Measurements from ENCODE around the gene ARL3.
"Not testable (repeated sequence)": the region's sequence is repeated elsewhere in the genome, so short reads cannot be mapped to it uniquely, and the experiment has no call there.

Gene ARL3

DNA sequence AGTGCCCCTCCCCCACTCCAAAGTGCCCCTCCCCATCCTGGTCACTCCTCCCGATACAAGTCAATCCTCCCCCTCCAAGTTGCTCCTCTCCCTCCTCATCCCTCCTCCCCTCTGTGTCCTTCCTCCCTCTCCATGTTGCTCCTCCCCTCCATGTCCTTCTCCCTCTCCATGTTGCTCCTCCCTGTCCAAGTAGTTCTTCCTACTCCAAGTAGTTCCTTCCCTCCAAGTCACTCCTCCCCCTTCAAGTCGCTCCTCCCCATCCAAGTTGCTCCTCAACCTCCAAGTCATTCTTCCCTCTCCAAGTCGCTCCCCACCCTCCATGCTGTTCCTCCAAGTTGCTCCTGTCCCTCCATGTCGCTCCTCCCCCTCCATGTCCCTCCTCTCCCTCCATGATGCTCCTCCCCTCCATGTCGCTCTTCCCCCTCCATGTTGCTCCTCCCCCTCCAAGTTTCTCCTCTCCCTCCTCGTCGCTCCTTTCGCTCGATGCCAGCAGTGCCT is 20.9 kb upstream of the ARL3 start:
- no peak for DNase-seq (ENCODE audit: low read depth in 3 of 3)

GRCh38 chr10:102732661-102733060 is 18.5 kb upstream of the ARL3 start:
- DNase-seq (ENCODE audit: low read depth in 3 of 3), result no peak

DNA sequence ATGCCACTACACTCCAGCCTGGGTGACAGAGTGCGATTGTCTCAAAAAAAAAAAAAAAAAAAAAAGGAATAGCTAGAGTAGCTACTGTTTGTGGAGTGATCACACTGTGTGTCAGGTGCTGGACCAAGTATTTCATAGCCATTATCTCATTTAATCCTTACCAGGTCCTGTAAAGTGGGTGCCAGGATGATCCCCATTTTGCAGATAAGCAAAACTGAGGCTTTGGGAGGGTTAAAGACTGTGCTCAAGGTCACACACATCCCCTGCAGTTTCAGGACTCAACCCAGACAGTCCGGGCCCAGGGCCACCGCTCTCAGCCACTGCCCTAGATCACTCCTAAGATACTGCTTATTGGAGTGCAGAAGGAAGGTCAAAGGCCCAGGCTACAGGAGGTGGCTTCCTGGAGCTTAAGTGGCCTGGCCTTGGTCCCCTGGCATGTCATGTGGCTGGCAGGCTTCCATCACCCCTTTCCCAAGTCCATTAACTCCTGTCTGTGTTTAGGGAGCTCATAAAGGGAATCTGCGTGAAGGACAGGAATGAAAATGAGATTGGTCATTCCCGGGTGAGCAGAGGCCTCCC is 17.1 kb upstream of the ARL3 start:
- no peak for DNase-seq (ENCODE audit: low read depth in 3 of 3)

- DNase-seq (ENCODE audit: low read depth in 3 of 3), result peak in 2 of 3 experiments; percentile 15 to 27
Measured at GRCh38 chr10:102729029-102730026, 15.1 kb upstream of the ARL3 start.

GRCh38 chr10:102727037-102727818 is 13.0 kb upstream of the ARL3 start:
- DNase-seq (ENCODE audit: low read depth in 3 of 3), result no peak

DNA sequence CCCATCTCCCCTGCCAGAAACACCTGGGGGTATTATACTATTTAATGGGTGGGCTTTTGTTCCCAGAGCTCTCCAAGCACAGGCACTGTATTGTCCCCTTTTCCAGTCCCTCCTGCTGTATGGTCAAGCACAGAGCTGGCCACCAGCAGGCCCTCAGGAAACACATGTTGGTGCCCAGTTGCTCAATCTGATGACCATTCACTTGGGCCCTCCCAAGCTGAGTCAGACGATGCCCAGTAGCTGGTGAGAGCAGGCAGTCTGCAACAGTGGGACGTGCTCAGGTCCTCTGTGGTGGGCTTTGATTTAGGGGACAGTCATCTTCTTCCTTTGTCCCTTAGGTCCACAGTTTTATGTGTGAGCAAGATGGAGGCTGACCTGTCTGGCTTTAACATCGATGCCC is 12.1 kb upstream of the ARL3 start:
- DNase-seq (ENCODE audit: low read depth in 3 of 3), result no peak

DNA sequence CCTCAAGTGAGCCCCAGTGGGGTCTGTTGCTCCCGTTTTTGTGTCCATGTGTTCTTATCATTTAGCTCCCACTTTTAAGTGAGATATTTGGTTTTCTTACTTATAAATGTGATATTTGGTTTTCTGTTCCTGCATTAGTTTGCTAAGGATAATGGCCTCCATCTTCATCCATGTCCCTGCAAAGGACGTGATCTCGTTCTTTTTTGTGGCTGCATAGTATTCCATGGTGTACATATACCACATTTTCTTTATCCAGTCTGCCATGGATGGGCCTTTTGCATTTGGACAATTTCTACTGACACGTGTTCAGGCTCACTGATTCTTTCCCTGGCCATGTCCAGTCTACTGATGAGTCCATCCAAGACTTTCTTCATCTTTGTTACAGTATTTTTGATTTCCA is 9.8 kb upstream of the ARL3 start:
- DNase-seq (ENCODE audit: low read depth in 3 of 3), result no peak

DNA sequence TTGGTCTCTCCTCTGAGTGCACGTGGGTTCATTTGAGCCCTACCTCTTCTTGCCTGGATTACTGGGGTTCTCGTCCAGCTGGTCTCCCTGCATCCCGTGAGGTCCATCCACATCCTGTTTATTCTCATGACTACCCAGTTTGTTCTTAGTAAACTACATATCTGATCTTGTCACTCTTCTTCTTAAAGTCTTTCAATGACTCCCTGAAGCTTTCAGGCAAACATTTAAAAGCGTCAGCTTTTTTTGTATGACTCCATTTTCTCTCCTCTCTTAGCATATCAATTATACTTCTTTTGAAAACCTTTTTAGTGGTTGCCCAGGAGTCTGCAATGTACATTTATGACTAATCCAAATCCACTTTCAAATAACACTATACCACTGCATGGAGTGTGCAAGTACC is 7.8 kb upstream of the ARL3 start:
- DNase-seq (ENCODE audit: low read depth in 3 of 3), result no peak

DNA sequence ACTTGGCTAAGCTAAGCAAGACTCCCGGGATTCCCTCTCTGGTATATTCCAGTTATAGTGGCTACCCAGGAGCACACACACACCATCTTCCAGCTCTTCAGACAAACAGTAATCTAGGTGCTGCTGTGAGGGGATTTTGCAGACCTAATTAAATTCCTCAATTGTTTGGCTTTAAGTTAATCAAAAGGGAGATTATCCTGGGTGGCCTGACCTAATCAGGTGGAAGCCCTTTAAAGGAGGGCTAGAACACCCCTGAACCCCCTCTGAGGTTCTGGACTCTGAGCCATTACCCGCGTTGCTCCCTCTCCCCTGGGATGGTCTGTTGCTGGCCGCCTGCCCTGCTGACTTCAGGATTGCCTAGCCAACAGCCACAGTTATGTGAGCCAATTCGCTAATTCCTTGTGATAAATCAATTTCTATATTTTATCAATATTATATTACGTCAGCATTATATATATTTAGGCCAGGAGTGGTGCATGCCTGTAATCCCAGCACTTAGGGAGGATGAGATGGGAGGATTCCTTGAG is 6.6 kb upstream of the ARL3 start:
- no peak for DNase-seq (ENCODE audit: low read depth in 3 of 3)

GRCh38 chr10:102720337-102720736 is 6.1 kb upstream of the ARL3 start:
- no peak for DNase-seq (ENCODE audit: low read depth in 3 of 3)

GRCh38 chr10:102718220-102718619 is 4.0 kb upstream of the ARL3 start:
- DNase-seq (ENCODE audit: low read depth in 3 of 3), result no peak

DNA sequence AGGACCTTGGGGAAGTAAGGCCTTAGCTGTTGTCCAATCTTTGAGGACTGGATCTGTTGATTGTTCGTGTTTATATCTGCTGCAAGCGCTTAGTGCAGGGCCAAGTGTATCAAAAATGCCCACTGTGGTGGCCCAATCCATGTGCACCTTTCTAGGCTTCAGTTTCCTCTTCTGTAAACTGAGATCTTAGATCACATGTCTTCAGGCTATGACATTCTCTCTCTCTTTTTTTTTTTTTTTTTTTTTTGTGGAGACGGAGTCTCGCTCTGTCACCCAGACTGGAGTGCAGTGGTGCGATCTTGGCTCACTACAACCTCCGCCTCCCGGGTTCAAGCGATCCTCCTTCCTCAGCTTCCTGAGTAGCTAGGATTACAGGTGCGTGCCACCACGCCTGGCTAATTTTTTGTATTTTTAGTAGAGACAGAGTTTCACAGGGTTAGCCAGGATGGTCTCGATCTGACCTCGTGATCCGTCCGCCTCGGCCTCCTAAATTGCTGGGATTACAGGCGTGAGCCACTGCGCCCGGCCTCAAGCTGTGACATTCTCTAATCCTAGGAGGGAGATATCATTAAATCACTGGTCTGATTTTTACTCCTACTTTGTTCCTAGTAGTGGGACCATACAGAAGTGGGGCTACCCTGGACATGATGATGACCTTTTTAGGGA is 2.8 kb upstream of the ARL3 start:
- DNase-seq (ENCODE audit: low read depth in 3 of 3), result not testable (repeated sequence)

DNA sequence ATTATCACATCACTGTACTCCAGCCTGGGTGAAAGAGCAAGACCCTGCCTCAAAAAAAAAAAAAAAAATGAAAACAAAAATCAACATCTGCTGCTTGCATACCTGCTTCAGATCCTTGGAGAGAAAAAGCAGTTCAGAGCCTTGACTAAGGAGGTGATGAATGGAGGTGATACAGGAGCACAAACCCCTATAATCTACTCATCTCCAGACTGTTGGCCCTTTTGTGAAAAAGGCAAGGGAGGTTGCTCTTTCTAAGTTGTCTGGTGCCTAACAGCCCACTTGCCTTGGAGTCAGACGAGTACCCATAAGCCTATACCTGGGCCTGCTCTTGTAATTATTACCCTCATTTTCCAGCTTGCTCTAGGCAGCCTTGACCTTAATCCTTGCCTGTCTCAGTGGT is 1.7 kb upstream of the ARL3 start:
- no peak for DNase-seq (ENCODE audit: low read depth in 3 of 3)

- peak in 2 of 3 experiments; percentile 17 to 29 for DNase-seq (ENCODE audit: low read depth in 3 of 3)
Measured at GRCh38 chr10:102714621-102715455, 641 bp upstream of the ARL3 start, which contains the start of gene SFXN2. SFXN2 (plus strand) TSS chr10:102714636; CDS start chr10:102726637, 12,001 bp downstream.

- DNase-seq (ENCODE audit: low read depth in 3 of 3), result peak in 2 of 3 experiments; percentile 22 to 36
Measured at GRCh38 chr10:102713539-102713813, 721 bp downstream of the ARL3 start.

- DNase-seq (ENCODE audit: low read depth in 3 of 3), result no peak
Measured at GRCh38 chr10:102712843-102713538, 1.2 kb downstream of the ARL3 start.

GRCh38 chr10:102712089-102712488 is 2.1 kb downstream of the ARL3 start:
- DNase-seq (ENCODE audit: low read depth in 3 of 3), result no peak

GRCh38 chr10:102710609-102711008 is 3.6 kb downstream of the ARL3 start:
- no peak for DNase-seq (ENCODE audit: low read depth in 3 of 3)

DNA sequence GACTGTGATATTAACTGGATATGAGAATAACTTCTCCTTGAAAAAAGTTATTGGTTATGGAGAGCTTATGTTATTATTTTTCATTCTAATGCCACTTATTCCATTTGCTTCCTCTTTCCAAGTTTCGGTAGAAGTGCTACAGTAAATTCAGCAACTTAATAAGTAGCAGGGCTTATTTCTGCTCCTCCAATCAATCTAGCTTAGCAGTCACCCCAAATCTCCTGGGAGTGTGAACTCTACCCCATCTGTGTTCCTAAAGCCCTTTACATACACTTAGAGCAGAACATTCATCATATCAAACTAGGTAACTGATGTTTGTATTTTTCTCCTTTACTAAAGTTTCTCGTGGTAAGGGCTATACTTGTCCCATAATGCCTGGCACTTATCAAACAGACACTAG is 8.7 kb downstream of the ARL3 start:
- no peak for DNase-seq (ENCODE audit: low read depth in 3 of 3)

DNA sequence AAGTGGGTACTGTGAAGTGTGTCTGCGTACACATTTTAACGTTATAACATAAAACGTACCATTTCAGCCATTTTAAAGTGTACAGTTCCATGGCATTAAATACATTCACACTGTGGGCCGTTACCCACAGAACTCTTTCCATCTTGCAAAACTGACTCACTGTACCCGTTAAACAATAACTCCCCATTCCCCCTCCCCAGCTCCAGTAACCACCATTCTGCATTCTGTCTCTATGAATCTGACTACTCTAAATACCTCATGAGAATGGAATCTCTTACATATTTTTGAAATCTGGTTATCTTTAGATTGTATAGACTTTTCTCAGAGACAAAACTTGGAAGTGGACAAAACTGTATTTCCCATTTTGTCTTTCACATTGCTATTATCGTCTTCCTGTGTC is 9.3 kb downstream of the ARL3 start:
- no peak for DNase-seq (ENCODE audit: low read depth in 3 of 3)
